Inflammatory macrophage (primary cell): ENCODE measurements around the gene KPNA1.
"Not testable (repeated sequence)": the region's sequence is repeated elsewhere in the genome, so short reads cannot be mapped to it uniquely, and the experiment has no call there.

Experiments
- DNase-seq, 2 donors: peaks; one replicate each; pipeline ENCODE4 v3.0.0-alpha.2; 2020 to 2022

Gene KPNA1

DNA sequence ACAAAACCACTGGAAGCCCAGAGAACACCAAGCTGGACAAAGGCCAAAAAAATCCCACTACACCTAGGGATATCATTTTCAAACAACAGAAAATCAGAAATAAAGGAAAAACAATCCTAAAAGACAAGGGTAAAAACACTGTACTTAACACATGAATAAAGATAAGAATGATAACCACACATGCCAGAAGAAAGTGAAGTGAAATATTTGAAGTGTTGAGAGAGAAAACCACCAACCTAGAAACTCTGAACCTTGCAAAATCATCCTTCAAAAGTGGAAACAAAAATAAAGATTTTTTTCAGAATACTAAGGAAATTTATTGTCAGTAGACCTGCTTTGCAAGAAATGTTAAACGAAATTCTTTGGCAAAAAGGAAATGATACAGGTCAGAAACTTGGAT lies 45.1 kb downstream of the KPNA1 start:
- DNase-seq: no peak

DNA sequence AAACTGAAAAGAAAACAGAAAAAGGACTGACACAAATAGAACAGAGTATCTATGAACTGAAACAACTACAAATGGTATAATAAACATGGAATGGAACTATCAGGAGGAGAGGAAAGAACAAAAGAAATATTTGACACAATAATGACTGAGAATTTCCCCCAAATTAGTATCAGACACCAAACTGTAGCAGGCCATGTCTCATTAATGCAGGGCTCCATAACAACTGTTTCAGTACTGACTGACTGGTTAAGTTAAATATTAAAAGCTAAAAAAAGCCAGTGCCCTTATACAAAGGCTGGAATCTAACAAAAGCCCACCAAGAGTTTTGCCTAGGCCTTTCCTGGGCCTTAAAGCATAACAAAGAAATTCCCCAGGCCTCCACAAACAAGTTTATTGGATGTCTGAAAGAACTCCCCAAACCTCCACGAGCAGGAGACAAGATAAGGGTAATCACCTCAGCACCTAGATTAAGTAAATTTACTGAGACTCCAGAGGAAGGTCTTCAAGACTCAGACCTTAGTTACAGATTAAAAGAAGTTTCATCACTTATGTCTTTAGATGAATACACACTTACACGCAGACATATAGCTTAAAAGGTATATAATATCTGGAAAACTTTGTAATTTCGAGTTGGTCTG lies 45.7 kb downstream of the KPNA1 start:
- DNase-seq: no peak

DNA sequence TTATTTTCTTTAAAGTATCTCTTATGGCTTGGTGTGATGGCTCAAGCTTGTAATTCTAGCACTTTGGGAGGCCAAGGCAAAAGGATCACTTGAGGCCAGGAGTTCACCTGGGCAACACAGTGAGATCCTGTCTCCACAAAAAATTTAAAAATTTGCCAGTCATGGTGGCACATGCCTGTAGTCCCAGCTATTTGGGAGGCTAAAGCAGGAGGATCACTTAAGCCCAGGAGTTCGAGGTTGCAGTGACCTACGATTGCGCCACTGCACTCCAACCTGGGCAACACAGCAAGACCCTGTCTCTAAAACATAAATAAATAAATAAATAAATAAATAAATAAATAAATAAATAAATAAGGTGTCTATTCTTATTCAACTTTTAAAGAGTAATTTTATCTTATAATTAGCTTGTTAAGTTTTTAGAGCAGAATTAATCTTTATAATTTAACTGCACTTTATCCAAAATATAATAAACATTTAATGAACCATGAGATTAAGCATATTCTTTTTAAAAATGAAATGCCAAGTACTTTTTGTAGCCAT lies 48.0 kb downstream of the KPNA1 start:
- no peak for DNase-seq

DNA sequence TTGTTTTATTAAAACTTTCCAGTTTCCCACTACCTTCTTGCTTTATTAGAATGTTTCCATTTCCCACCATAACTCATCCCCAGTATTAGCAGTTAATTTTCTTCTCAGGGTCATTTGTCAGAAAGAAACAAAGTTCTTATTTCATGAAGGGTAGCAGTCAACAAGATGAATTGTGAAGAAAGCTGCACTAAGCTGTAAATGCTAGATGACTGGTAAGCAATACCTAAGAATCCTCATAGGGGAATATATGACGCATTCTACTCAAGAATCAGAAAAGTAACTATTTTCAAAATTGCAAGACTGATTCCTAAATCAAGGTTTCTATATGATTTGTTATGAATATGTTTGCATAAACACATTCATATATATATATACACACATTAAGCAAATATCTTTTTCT lies 50.1 kb downstream of the KPNA1 start:
- DNase-seq: no peak

DNA sequence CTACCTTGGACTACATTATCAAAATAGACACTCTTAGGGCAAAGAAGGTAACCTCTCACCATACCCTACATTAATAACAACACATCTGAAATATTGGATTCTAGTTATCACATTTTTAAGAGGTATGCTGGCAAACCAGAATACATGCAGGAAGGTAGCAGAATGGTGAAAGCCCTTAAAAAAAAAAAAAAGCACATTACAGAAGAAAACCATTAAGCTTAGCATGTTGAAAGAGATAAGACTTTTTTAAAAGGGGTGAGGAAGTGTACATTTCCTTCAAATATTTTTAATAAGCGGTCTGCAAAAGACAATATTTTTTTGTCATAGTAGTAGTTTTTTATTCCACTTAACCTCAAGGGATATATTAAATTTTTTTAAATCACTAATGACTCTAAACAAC lies 52.3 kb downstream of the KPNA1 start:
- no peak for DNase-seq

DNA sequence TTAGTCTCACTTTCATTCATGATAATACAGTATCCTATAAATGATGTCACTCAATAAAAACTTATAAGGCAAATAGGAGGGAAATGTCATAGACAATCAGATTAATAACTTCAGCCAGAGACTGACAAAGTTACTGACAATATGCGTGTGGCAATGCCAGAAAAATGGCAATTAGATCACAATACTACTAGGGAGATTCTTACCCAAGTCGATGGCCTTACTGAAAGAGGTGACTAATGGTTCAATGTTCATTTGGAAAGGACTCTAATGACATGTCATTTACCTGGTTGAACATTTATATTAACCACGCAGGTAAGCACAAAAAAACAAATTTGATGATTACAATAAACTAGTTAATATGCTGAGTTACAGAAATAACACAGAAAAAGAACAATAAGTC lies 52.9 kb downstream of the KPNA1 start:
- DNase-seq: no peak

DNA sequence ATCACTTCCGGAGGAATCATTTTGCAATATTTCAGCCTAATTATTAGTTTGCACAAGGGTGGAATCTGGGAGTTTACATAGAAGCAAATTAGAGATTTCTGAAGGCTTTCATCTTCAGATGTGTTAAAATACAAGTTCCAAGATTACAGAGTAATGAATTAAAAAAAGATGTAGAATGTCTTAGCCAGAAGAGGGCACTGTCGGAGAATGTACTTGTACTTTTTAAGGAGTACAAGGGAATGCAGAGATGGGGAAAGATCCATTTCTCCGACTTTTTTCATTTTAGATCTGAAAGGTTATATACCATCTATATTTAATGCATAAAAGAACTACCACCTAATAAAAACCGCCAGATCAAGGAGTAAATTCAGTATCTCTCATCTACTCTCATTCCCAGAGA lies 55.7 kb downstream of the KPNA1 start:
- DNase-seq: peak; percentile 34 to 39

DNA sequence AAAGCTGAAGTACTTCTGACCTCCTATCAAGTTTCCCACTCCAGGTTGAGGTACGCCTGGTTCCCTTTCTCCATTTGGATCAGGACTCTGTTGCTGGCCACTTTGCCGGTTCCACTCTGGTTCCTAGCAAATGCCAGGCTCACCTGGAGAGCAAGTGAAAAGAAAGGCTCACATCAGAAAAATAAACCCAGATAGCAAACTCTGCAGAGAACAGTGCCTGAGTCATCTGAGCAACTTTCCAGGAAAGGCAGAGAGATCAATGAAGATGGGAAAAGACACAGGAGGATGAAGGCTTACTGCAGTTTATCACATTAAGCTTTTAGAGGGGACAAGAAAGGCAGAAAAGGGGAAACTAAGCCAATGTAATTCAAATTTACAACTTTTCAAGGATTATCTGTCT lies 57.0 kb downstream of the KPNA1 start:
- DNase-seq: no peak

DNA sequence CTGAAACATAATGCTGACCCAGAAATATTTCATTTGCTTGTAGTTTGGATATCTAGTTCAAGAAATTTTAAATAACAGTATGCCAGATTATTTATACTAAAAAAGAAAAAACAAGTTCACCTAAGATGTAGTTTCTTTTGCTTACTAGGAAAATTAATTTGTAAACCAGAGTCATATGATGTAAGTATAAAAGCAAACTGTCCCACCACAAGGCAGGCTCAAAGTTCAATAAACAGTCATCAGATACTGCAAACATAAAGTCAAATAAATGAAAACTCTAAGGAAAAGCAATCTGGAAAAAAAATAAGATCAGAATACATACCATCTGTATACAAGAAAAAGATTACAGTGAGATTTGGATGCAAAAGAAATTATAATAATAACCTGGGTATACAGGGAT lies 58.7 kb downstream of the KPNA1 start:
- DNase-seq: no peak

DNA sequence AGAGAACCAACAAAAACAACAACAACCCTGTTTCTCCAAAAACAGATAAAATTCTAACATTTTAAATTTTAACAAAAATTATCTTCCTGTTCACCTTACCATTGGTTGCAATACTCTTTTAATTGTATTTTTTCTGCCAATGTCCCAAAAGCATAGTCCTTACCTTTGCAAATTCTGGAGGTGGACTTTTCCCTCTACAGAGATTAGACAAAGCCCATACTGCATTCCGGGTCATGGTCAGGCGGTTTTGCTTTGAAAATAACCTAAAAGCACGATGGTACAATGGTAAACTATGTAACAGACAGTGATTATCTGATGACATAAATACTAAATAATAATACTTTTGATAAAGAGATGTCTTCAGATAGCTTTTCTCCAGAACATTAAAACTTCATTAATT lies 63.4 kb downstream of the KPNA1 start:
- DNase-seq: no peak

DNA sequence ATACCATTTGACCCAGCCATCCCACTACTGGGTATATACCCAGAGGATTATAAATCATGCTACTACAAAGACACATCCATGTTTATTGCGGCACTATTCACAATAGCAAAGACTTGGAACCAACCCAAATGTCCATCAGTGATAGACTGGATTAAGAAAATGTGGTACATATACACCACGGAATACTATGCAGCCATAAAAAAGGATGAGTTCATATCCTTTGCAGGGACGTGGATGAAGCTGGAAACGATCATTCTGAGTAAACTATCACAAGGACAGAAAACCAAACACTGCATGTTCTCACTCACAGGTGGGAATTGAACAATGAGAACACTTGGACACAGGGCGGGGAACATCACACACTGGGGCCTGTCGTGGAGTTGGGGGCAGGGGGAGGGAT lies 66.5 kb downstream of the KPNA1 start:
- not testable (repeated sequence) for DNase-seq

DNA sequence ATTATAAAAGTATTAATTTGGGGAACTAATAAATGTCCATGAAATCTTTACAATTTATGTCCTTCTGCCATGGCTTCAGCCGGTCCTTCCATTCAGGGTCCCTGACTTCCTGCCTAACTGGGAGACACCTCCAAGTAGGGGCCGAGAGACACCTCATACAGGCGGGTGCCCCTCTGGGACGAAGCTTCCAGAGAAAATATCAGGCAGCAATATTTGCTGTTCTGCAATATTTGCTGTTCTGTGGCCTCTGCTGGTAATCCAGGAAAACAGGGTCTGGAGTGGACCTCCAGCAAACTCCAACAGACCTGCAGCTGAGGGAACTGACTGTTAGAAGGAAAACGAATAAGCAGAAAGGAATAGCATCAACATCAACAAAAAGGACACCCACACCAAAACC lies 70.2 kb downstream of the KPNA1 start:
- DNase-seq: not testable (repeated sequence)

DNA sequence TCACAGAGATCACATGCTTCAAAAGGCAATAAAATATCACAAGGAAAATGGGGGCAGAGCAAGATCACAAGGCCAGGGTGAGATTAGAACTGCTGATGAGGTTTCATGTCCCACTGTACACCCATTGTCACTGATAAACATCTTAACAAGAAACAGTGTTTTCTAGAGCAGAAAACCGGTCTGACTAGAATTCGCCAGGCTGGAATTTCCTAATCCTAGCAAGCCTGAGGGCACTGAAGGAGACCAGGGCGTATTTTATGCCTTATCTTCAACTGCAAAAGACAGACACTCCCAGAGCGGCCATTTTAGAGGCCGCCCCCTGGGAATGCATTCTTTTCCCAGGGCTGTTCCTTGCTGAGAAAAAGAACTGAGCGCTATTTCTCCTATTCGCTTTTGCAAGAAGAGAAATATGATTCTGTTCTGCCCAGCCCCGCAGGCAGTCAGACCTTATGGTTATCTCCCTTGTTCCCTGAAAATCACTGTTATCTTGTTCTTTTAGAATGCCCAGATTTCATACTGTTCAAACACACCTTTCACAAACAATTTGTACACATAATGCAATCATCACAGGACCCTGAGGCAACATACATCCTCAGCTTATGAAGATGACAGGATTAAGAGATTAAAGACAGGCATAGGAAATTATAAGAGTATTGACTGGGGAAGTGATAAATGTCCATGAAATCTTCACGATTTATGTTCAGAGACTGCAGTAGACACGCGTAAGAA lies 70.8 kb downstream of the KPNA1 start:
- DNase-seq: not testable (repeated sequence)

DNA sequence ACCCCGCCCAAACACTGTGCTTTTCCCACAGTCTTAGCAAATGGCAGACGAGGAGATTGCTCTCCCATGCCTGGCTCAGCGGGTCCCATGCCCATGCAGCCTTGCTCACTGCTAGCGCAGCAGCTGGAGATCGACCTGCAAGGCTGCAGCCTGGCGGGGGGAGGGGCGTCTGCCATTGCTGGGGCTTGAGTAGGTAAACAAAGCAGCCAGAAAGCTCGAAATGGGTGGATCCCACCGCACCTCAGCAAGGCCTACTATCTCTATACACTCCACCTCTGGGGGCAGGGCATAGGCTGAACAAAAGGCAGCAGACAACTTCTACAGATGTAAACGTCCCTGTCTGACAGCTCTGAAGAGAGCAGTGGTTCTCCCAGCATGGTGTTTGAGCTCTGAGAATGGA lies 71.6 kb downstream of the KPNA1 start:
- DNase-seq: no peak

DNA sequence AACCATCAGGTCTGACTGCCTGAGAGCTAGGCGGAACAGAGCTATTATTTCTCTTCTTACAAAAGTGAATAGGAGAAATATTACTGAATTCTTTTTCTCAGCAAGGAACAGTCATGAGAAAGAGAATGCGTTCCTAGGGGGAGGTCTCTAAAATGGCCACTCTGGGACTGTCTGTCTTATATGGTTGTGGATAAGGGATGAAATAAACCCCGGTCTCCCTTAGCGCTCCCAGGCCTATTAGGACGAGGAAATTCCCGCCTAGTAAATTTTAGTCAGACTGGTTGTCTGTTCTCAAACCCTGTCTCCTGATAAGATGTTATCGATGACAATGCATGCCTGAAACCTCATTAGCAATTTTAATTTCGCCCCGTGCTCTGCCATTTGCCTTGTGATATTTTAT lies 78.8 kb downstream of the KPNA1 start:
- DNase-seq: no peak

DNA sequence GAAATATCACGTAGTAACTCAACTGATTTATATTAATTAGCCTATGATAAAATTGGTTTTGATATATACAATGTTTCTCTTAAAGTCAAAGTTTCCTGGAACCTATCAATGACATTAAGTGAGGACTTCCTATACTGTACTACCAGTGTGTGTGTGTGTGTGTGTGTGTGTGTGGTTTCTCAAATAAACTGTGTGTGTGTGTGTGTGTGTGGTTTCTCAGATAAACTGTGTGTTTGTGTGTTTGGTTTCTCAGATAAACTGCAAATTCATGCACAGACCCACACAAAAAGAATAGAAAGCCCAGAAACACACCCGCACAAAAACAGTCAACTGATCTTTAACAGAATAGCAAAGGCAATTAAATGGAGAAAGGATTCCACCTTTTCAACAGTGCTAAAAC lies 84.4 kb downstream of the KPNA1 start:
- DNase-seq: no peak

DNA sequence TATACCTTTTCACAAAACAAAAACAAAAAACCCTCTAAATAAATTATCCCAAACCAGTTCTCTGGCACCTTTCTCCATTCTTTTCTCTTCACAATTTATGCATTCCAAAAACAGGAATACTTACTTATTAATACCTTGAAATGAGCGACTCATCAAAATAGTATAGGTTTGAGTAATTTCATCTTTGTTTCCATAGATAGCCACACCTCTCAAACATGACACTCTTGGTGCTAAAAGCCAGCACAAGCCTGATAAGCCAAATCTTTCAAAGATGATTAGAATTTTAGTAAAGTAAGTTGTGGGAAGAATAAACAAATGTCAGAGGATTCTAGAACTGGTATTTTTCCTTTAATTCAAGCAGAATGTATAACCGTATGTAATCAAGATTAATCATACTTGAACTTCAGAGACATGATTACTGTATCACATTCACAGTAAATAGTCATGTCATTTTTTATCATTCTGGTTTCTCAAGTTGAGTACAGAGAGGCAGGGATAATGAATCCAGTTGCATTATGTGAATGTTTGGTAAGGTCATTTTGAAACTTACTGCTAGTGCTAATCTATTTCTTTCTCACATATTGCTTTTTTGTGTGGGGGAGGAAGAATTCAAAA lies 86.8 kb downstream of the KPNA1 start:
- no peak for DNase-seq

DNA sequence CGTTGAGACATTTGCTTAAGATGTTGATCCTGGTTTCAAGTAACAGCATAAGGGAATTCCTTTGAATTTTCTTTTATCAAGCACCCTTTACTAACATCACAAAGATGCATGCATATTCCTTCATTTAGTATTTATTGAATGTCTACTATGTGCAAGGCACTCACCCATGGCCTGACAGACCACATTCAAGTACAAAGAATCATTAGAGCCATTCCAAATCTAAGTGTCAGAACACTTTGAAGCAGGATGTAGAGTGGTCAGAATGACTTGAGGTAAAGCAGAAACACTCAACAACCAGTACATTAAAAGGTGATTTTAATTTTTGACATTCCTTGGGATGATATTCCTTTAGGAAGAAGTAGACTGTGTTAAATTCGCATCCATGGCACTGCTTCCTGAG lies 92.9 kb downstream of the KPNA1 start:
- no peak for DNase-seq

DNA sequence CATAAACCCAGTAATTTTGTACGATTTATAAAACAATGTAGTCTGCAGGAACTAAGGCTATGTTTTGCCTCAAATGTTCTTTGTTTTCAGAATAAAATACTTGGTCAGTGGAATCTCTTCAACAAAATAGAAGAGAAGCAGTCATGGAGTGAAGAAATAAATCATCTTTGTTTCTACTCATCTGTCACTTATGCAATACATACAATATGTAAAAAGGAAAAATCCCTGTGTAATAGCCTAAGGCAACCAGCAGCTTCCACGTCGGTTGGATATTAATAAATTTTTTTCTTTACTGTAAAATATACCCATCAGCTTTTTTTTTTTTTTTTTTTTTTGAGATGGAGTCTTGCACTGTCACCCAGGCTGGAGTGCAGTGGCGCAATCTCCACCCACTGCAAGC lies 93.6 kb downstream of the KPNA1 start:
- DNase-seq: no peak

DNA sequence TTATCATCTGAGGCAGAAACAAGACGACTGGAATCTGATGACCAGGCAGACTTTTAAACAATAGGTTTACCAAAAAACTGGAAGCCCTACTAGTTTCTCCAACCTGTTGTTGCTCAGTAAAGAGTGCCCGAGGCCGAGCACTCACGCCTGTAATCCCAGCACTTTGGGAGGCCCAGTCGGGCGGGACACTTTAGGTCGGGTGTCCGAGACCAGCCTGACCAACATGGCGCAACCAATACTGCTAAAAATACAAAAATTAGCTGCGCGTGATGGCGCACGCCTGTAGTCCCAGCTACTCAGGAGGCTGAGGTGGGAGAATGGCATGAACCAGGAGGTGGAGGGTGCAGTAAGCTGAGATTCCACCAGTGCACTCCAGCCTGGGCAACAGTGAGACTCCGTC lies 97.8 kb downstream of the KPNA1 start:
- DNase-seq: no peak

DNA sequence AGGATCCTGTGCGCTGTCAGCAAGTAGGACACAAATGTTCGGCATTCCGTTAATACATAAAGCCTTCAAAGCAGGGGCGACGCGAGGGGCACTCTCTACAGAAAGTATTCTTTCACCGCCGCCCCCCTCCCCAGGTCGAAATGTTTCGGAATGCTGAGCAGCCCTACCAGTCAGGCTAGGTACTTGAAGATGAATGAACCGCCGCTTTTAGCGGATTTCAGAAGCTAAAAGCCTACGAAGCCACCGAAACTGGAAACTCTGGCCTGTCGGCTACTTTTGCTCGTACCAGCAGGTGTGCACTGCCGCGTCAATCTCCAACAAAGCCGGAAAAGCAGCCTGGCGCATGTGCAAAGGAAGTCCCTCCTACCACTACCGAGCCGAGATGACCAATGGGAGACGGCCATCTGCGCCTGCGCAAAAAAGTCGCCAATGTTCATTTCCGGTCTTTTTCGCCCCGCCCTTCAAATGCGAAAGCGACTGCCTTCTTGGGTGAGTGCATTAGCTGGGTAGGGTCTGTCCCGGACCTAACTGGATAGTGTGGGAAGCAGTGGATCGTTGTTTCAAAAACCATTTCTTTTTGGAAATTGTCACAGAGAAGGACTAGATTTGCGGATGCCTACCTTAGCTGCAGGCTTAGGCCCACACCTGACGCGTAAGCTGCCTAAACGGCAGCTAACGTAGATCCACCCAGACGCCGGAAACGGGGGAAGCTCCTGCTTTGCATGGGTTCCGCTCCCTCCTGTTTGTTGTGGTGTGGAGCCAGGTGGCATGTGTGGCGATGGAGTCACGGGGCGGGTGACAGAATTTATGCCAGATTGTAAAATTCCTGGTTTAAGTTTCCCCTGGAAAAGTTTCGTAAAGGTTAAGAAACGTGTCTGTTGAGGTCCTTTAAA lies 98.7 kb downstream of the KPNA1 start, which contains the start of gene WDR5B:
TSS of gene WDR5B (minus strand) at position 301 of the 893 bp plus-strand sequence. CDS start 534 bp downstream, outside the sequence.
- peak; percentile 99 for DNase-seq

DNA sequence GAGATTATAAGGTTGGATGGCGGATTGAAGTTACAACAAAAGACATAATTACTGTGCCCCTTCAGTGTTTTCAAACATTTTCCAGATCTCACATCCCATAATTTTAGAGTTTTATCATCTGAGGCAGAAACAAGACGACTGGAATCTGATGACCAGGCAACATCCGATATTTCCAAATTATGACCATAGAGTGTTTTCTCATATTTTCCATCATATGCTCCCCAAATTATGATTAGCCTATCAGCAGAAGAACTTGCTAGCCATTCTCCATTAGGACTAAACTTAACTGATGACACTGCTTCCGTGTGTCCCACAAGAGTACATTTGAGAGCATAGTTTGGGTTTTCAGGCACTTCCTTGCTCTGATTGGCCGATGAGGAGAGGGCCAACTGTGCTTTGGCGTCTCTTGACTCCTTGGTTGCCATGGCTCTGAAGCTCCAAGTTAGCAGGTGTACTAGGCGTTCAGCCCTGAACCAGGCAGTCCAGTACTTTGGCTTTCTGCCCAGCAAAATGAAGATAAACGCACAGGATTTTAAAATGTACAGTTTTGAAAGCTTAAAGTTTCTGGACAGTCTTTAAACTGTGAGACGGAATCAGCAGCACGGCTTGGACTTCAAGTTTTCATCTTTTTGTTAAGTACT lies 99.5 kb downstream of the KPNA1 start:
- peak; percentile 30 to 36 for DNase-seq
